WTC11 (cell line): ENCODE data around the gene EMC9.
A peak's percentile ranks its signal among the peaks of the same experiment; 100 is the strongest.

Experiments used
- CREB1 ChIP-seq: sonication (generic); formaldehyde crosslinking; IDR thresholded peaks from 2 replicates; pipeline ENCODE4 v1.8.0; 2023; ENCODE audit warnings: mild to moderate bottlenecking, missing genetic modification reagents
- CREM ChIP-seq: sonication (generic); formaldehyde crosslinking; IDR thresholded peaks from 2 replicates; pipeline ENCODE4 v1.8.1; 2022; ENCODE audit warnings: mild to moderate bottlenecking, missing genetic modification reagents, moderate library complexity
- CTCF ChIP-seq: fragments of 200-600 bp; IDR thresholded peaks from 2 replicates; pipeline ENCODE4 v1.8.0; 2022; ENCODE audit warnings: antibody characterized with exemption
- E2F4 ChIP-seq: sonication (generic); formaldehyde crosslinking; IDR thresholded peaks from 2 replicates; pipeline ENCODE4 v1.8.1; 2022; ENCODE audit warnings: low read depth, mild to moderate bottlenecking, moderate library complexity, missing genetic modification reagents, borderline replicate concordance
- FOXK1 ChIP-seq: sonication (generic); formaldehyde crosslinking; IDR thresholded peaks from 2 replicates; pipeline ENCODE4 v1.8.0; 2022; ENCODE audit warnings: mild to moderate bottlenecking, moderate library complexity, missing genetic modification reagents
- FOXP4 ChIP-seq: sonication (generic); formaldehyde crosslinking; IDR thresholded peaks from 2 replicates; pipeline ENCODE4 v1.8.0; 2022; ENCODE audit warnings: mild to moderate bottlenecking, missing genetic modification reagents
- GABPB1 ChIP-seq: sonication (generic); formaldehyde crosslinking; IDR thresholded peaks from 2 replicates; pipeline ENCODE4 v1.8.1; 2023; ENCODE audit warnings: mild to moderate bottlenecking, missing genetic modification reagents
- HMGXB4 ChIP-seq: sonication (generic); formaldehyde crosslinking; IDR thresholded peaks from 2 replicates; pipeline ENCODE4 v1.8.1; 2023; ENCODE audit warnings: mild to moderate bottlenecking, moderate library complexity, missing genetic modification reagents
- MAX ChIP-seq: sonication (generic); formaldehyde crosslinking; IDR thresholded peaks from 2 replicates; pipeline ENCODE4 v1.8.0; 2022; ENCODE audit warnings: mild to moderate bottlenecking, missing genetic modification reagents
- TP53 ChIP-seq: sonication (generic); formaldehyde crosslinking; IDR thresholded peaks from 2 replicates; pipeline ENCODE4 v1.8.1; 2023; ENCODE audit warnings: mild to moderate bottlenecking, missing genetic modification reagents
- ZNF138 ChIP-seq: sonication (generic); formaldehyde crosslinking; conservative IDR thresholded peaks from 2 replicates; pipeline ENCODE4 v1.8.1; 2022; ENCODE audit warnings: mild to moderate bottlenecking, moderate library complexity, missing genetic modification reagents
- TF ChIP-seq, protein P1 (sequence below): fragments of 250-450 bp; sonication (Bioruptor Pico); IDR thresholded peaks from 2 replicates; pipeline ENCODE4 v1.9.0; 2021; ENCODE audit warnings: mild to moderate bottlenecking, borderline replicate concordance

GRCh38 chr14:24146453-24146977 is 5.1 kb upstream of the EMC9 start, which contains the start of gene PSME2:
- TF ChIP-seq, protein P1, sequence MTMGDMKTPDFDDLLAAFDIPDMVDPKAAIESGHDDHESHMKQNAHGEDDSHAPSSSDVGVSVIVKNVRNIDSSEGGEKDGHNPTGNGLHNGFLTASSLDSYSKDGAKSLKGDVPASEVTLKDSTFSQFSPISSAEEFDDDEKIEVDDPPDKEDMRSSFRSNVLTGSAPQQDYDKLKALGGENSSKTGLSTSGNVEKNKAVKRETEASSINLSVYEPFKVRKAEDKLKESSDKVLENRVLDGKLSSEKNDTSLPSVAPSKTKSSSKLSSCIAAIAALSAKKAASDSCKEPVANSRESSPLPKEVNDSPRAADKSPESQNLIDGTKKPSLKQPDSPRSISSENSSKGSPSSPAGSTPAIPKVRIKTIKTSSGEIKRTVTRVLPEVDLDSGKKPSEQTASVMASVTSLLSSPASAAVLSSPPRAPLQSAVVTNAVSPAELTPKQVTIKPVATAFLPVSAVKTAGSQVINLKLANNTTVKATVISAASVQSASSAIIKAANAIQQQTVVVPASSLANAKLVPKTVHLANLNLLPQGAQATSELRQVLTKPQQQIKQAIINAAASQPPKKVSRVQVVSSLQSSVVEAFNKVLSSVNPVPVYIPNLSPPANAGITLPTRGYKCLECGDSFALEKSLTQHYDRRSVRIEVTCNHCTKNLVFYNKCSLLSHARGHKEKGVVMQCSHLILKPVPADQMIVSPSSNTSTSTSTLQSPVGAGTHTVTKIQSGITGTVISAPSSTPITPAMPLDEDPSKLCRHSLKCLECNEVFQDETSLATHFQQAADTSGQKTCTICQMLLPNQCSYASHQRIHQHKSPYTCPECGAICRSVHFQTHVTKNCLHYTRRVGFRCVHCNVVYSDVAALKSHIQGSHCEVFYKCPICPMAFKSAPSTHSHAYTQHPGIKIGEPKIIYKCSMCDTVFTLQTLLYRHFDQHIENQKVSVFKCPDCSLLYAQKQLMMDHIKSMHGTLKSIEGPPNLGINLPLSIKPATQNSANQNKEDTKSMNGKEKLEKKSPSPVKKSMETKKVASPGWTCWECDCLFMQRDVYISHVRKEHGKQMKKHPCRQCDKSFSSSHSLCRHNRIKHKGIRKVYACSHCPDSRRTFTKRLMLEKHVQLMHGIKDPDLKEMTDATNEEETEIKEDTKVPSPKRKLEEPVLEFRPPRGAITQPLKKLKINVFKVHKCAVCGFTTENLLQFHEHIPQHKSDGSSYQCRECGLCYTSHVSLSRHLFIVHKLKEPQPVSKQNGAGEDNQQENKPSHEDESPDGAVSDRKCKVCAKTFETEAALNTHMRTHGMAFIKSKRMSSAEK (CRISPR knock-in tag), result no peak
- TF ChIP-seq GABPB1, result peak; percentile 69
- no peak for TF ChIP-seq CTCF
- TF ChIP-seq CREB1 (CRISPR knock-in tag), result 0 out of 2 replicates have a peak, but pooled peaks have one; percentile 20
- no peak for TF ChIP-seq CREM (CRISPR knock-in tag)
- TF ChIP-seq MAX, result 0 out of 2 replicates have a peak, but pooled peaks have one; percentile 9
- no peak for TF ChIP-seq FOXP4 (CRISPR knock-in tag)
- no peak for TF ChIP-seq FOXK1
- TF ChIP-seq HMGXB4 (CRISPR knock-in tag), result 0 out of 2 replicates have a peak, but pooled peaks have one; percentile 15
- no peak for TF ChIP-seq E2F4
- TF ChIP-seq TP53 (CRISPR knock-in tag), result no peak
- TF ChIP-seq ZNF138, result no peak
